ENCODE measurements around the gene WFDC2. TPM values are rescaled to one million over a fixed set of nuclear protein-coding genes. Genes with fewer than 3 reads are reported as not detected.

WFDC2 gene
- total and polyA plus RNA-seq, 2 experiments from 2014 or later, result not detected

DNA sequence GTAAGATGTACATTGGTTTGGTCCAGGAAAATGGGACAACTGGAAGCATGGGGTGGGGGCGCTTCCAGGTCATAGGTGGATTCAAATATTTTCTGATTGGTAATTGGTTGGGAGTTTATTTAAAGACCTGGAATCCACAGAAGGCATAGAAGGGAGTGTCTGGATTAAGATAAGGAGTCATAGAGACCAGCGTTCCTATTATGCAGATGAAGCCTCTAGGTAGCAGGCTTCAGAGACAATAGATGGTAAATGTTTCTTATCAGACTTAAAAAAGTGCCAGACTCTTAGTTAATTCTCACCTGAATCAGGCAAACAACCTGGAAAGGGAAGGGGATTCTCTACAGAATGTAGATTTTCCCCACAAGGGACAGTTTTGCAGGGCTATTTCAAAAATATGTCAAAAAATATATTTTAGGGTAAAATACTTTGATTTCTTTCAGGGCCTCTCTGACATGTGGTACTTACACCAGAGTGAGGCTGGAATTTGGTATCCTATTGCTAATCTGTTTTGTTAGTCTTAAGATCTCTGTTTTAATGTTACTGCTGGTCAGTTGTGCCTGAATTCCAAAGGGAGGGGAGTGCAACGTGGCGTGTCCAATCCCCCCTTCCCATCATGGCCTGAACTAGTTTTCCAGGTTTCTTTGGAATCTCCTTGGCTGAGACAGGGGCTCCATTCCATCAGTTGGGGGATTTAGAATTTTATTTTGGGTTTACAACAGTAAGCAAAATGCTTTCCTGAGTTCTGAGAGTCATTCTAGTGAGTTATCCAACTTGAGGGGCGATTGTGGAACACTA, 28.5 kb upstream of the WFDC2 start:
- no peaks in the 10 kb centered on the region for H3K79me2 ChIP-seq (ENCODE audit: insufficient read depth)
- in situ Hi-C loops (cut with MboI), result loop anchor here (5.0 to 25.0 kb wide), 2 partner anchors 119 to 404 kb away; no protein-coding TSS in a partner anchor
- H3K4me2 ChIP-seq (ENCODE audit: unreplicated experiment), result no peak overlapping the region
- no peak for TF ChIP-seq EZH2 (IDR thresholded peaks at IDR 0.05; ENCODE audit: insufficient read depth, poor library complexity, severe bottlenecking)
- no peaks in the 10 kb centered on the region; the same call in 1 of the 2 replicates for H3K27me3 ChIP-seq (replicated peaks; ENCODE audit: insufficient read depth)
- no peak overlapping the region for H3K4me3 ChIP-seq
- no peak overlapping the region for H3K9ac ChIP-seq
- no peak overlapping the region for H2AFZ ChIP-seq
- H3K9me2 ChIP-seq (ENCODE audit: insufficient read depth), result no peaks in the 10 kb centered on the region
- H3F3A ChIP-seq (ENCODE audit: insufficient read depth), result peaks cover 3% of the 10 kb centered on the region; the same call in 1 of the 2 replicates
- no peaks in the 10 kb centered on the region for H3K36me3 ChIP-seq (ENCODE audit: low read depth)
- WGBS, 2 experiments (ENCODE audit: low coverage in 1 of 2, low lambda C conversion rate in 2 of 2, missing lambda C conversion rate in 2 of 2), result 54 to 55% methylated on average over 5 of the region's 5 CpGs
- H3K9me3 ChIP-seq (ENCODE audit: low read depth), result no peaks in the 10 kb centered on the region
- no peaks in the 10 kb centered on the region for H3K4me1 ChIP-seq (ENCODE audit: insufficient read depth)
- no peak for DNase-seq
- no peak overlapping the region for H3K27ac ChIP-seq
- H4K20me1 ChIP-seq (ENCODE audit: insufficient read depth), result no peaks in the 10 kb centered on the region

DNA sequence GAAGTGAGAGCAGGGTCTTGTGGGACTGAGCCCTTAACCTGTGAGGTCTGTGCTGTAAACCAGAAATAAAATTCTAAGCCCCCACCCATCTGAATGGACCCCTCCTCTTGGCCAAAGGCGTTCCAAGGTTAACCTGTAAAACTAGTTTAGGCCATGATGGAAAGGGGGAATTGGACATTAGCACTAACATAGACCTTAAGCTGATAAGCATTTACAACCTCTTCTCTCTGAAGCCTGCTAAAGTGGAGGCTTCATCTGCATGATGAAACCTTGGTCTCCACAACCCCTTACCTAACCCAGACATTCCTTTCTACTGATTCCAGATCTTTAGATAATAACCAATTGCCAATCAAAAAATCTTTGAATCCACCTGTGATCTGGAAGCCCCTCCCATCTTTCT, 27.8 kb upstream of the WFDC2 start:
- Histone ChIP-seq H3K27me3 (replicated peaks; ENCODE audit: insufficient read depth) (no peaks in the 10 kb centered on the region; the same call in none of the 2 replicates), H2AFZ (no peak overlapping the region), H3K9me2 (ENCODE audit: insufficient read depth) (no peaks in the 10 kb centered on the region), H3F3A (ENCODE audit: insufficient read depth) (no peaks in the 10 kb centered on the region), H3K36me3 (ENCODE audit: low read depth) (no peaks in the 10 kb centered on the region), H3K9ac (no peak overlapping the region), H3K79me2 (ENCODE audit: insufficient read depth) (no peaks in the 10 kb centered on the region), H4K20me1 (ENCODE audit: insufficient read depth) (no peaks in the 10 kb centered on the region), H3K27ac (no peak overlapping the region), H3K9me3 (ENCODE audit: low read depth) (no peaks in the 10 kb centered on the region), H3K4me3 (no peak overlapping the region), H3K4me2 (ENCODE audit: unreplicated experiment) (no peak overlapping the region), H3K4me1 (ENCODE audit: insufficient read depth) (no peaks in the 10 kb centered on the region)
- DNase-seq, result no peak
- TF ChIP-seq EZH2 (IDR thresholded peaks at IDR 0.05; ENCODE audit: insufficient read depth, poor library complexity, severe bottlenecking) (no peak), EZH2phosphoT487 (IDR thresholded peaks at IDR 0.05; ENCODE audit: insufficient read depth, low read depth) (no peak)
- in situ Hi-C loops (cut with MboI), result loop anchor here (5.0 to 25.0 kb wide), 2 partner anchors 119 to 404 kb away; no protein-coding TSS in a partner anchor
- 82 to 100% methylated on average over 1 of the region's 1 CpG for WGBS, 2 experiments (ENCODE audit: low coverage in 1 of 2, low lambda C conversion rate in 2 of 2, missing lambda C conversion rate in 2 of 2)

GRCh38 chr20:45444050-45444449, 25.5 kb upstream of the WFDC2 start:
- Histone ChIP-seq H3F3A (ENCODE audit: insufficient read depth) (no peaks in the 10 kb centered on the region), H3K4me3 (no peak overlapping the region), H3K27me3 (replicated peaks; ENCODE audit: insufficient read depth) (no peaks in the 10 kb centered on the region; the same call in none of the 2 replicates), H3K4me2 (ENCODE audit: unreplicated experiment) (no peak overlapping the region), H3K27ac (no peak overlapping the region), H3K9me3 (ENCODE audit: low read depth) (no peaks in the 10 kb centered on the region), H3K79me2 (ENCODE audit: insufficient read depth) (no peaks in the 10 kb centered on the region), H4K20me1 (ENCODE audit: insufficient read depth) (no peaks in the 10 kb centered on the region), H3K9ac (no peak overlapping the region), H3K4me1 (ENCODE audit: insufficient read depth) (no peaks in the 10 kb centered on the region), H3K9me2 (ENCODE audit: insufficient read depth) (no peaks in the 10 kb centered on the region), H3K36me3 (ENCODE audit: low read depth) (no peaks in the 10 kb centered on the region), H2AFZ (no peak overlapping the region)
- no peak for DNase-seq
- no peak for TF ChIP-seq EZH2phosphoT487 (IDR thresholded peaks at IDR 0.05; ENCODE audit: insufficient read depth, low read depth)
- in situ Hi-C loops (cut with MboI), result loop anchor here (5.0 to 25.0 kb wide), 2 partner anchors 122 to 407 kb away; no protein-coding TSS in a partner anchor

- TF ChIP-seq EZH2phosphoT487 (IDR thresholded peaks at IDR 0.05; ENCODE audit: insufficient read depth, low read depth) (no peak), EZH2 (IDR thresholded peaks at IDR 0.05; ENCODE audit: insufficient read depth, poor library complexity, severe bottlenecking) (no peak)
- H3K9me3 ChIP-seq (ENCODE audit: low read depth), result no peaks in the 10 kb centered on the region
- H3K4me1 ChIP-seq (ENCODE audit: insufficient read depth), result no peaks in the 10 kb centered on the region
- H3K4me3 ChIP-seq, result no peak overlapping the region
- H4K20me1 ChIP-seq (ENCODE audit: insufficient read depth), result no peaks in the 10 kb centered on the region
- no peak overlapping the region for H3K9ac ChIP-seq
- no peaks in the 10 kb centered on the region; the same call in none of the 2 replicates for H3K27me3 ChIP-seq (replicated peaks; ENCODE audit: insufficient read depth)
- H3K9me2 ChIP-seq (ENCODE audit: insufficient read depth), result no peaks in the 10 kb centered on the region
- no peaks in the 10 kb centered on the region for H3K79me2 ChIP-seq (ENCODE audit: insufficient read depth)
- no peak overlapping the region for H3K27ac ChIP-seq
- no peak overlapping the region for H3K4me2 ChIP-seq (ENCODE audit: unreplicated experiment)
- H2AFZ ChIP-seq, result no peak overlapping the region
- in situ Hi-C loops (cut with MboI), result loop anchor here (25.0 kb wide), 1 partner anchor 409 kb away; no protein-coding TSS in a partner anchor
- peak; percentile 45 for DNase-seq
- H3K36me3 ChIP-seq (ENCODE audit: low read depth), result no peaks in the 10 kb centered on the region
- no peaks in the 10 kb centered on the region for H3F3A ChIP-seq (ENCODE audit: insufficient read depth)
- 54 to 61% methylated on average over 7 of the region's 7 CpGs for WGBS, 2 experiments (ENCODE audit: low coverage in 1 of 2, low lambda C conversion rate in 2 of 2, missing lambda C conversion rate in 2 of 2)
Measured at GRCh38 chr20:45445805-45446562, 23.6 kb upstream of the WFDC2 start.

All from GM23248 (cell line).